ENCODE data around the gene WIPF1.

GRCh38 chr2:174553811-174554493 is 43.7 kb downstream of the WIPF1 start:
- TF ChIP-seq CTCF (IDR thresholded peaks at IDR 0.05) = no peak
- no peak for TF ChIP-seq POLR2A (IDR thresholded peaks at IDR 0.05)
